ENCODE results near the gene NPPA.

Gene NPPA

DNA sequence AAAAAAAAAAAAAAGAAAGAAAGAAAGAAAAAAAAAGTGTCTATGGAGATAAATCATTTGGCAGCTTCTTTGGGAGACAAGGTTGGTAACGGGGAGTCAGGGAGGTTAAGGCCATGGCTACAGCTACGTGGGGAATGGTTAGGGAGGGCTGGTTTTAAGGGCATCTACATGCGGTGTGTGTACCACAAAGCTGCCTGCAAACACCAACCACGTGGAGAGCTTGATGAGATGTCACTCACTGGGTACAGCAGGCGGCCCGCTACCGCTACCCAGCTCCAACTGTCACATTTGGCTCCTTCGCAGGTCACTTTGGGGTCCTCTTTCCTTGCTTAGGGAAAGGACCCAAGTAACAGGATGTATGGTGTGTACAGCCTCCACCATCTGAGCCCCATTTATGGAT, 6.9 kb upstream of the NPPA start:
- TF ChIP-seq, protein P1, sequence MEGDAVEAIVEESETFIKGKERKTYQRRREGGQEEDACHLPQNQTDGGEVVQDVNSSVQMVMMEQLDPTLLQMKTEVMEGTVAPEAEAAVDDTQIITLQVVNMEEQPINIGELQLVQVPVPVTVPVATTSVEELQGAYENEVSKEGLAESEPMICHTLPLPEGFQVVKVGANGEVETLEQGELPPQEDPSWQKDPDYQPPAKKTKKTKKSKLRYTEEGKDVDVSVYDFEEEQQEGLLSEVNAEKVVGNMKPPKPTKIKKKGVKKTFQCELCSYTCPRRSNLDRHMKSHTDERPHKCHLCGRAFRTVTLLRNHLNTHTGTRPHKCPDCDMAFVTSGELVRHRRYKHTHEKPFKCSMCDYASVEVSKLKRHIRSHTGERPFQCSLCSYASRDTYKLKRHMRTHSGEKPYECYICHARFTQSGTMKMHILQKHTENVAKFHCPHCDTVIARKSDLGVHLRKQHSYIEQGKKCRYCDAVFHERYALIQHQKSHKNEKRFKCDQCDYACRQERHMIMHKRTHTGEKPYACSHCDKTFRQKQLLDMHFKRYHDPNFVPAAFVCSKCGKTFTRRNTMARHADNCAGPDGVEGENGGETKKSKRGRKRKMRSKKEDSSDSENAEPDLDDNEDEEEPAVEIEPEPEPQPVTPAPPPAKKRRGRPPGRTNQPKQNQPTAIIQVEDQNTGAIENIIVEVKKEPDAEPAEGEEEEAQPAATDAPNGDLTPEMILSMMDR (IDR thresholded peaks at IDR 0.05; ENCODE audit: extremely low read depth, missing control alignments), result no peak

DNA sequence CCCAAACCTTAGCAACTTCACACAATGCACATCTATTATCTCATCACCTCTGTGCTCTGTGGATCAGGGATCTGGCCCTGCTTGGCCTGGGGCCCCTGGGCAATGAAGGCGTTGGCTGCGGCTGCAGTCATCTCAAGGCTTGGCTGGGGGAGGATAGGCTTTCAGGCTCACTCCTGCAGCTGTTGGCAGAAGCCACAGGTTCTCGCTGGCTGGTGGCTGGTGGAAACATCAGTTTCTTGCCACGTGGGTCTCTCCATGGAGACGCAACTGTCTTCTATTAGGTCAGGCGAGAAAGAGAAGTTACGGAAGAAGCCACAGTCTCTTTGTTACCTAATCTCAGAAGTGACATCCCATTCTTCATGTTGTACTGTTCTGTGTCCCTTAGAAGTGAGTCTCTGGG, 3.6 kb upstream of the NPPA start:
- TF ChIP-seq, protein P1 (IDR thresholded peaks at IDR 0.05; ENCODE audit: extremely low read depth, missing control alignments), result no peak
- no peak for DNase-seq (ENCODE audit: low spot score)

More for the DNA sequence above, 6.9 kb upstream of the NPPA start:
- no peak for DNase-seq (ENCODE audit: low spot score)

DNA sequence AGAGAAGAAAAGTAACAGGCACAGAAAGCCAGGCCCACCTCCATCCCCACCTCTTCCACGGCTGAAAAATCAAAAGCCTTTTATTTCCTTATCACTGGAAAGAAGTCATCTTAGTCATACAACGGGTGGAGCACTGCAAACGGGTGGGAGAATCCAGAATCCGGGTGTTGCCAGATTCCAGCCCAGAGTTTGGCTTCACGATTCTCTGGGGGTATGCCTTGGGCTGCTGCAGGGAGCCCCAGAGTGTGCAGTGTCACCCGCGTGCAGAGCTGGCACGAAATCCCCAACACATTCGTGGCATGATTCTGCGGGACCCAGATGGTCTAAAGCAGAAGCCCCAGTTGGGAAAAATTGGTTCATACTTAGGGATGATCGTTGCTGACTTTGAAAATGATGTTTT, 2.6 kb upstream of the NPPA start:
- DNase-seq (ENCODE audit: low spot score), result no peak
- TF ChIP-seq, protein P1 (IDR thresholded peaks at IDR 0.05; ENCODE audit: extremely low read depth, missing control alignments), result no peak

DNA sequence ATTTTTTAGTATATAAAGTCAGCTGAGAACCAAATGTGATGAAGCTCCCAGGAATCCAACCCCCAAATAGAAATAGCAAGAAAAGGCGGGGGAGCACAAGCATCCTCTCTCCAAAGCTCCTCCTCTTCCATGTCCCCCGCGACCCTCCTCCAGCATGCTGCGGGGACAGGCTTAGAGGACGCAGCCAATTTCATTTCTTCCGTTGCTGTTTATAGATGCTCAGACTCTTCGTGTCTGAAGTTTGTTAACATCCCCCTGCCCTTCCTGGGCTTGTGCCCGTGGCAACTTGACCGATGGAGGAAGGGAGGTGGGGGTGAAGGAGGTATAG, 754 bp upstream of the NPPA start:
- no peak for DNase-seq (ENCODE audit: low spot score)
- TF ChIP-seq, protein P1 (IDR thresholded peaks at IDR 0.05; ENCODE audit: extremely low read depth, missing control alignments), result no peak

DNA sequence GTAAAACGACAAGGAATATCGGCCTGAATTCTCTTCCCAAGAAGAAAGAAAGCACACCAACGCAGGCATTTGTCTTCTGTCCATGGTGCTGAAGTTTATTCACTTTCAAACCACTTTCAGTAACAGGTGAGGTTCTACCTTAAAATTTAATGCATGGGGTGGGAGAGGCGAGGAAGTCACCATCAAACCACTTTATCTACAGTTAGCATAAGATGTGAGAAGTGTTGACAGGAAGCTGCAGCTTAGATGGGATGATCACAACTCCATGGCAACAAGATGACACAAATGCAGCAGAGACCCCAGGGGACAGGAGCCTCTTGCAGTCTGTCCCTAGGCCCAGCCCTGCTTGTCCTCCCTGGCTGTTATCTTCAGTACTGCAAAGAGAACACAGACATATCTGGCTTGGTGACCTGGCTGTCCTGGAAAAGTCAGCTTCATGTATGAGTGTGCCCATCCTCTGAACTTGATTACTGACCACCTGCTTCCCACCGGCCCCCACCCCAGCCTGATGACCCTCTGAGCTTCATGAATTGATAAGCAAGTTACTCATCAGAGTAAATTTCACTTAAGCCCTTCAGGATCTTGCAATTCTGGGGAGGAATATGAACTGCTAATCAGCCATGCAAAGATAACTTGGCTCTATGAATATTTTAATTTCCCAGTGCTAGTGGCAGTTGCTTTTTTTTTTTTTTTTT, 1.8 kb downstream of the NPPA start:
- TF ChIP-seq, protein P1 (IDR thresholded peaks at IDR 0.05; ENCODE audit: extremely low read depth, missing control alignments), result no peak
- peak; percentile 29 for DNase-seq (ENCODE audit: low spot score)

DNA sequence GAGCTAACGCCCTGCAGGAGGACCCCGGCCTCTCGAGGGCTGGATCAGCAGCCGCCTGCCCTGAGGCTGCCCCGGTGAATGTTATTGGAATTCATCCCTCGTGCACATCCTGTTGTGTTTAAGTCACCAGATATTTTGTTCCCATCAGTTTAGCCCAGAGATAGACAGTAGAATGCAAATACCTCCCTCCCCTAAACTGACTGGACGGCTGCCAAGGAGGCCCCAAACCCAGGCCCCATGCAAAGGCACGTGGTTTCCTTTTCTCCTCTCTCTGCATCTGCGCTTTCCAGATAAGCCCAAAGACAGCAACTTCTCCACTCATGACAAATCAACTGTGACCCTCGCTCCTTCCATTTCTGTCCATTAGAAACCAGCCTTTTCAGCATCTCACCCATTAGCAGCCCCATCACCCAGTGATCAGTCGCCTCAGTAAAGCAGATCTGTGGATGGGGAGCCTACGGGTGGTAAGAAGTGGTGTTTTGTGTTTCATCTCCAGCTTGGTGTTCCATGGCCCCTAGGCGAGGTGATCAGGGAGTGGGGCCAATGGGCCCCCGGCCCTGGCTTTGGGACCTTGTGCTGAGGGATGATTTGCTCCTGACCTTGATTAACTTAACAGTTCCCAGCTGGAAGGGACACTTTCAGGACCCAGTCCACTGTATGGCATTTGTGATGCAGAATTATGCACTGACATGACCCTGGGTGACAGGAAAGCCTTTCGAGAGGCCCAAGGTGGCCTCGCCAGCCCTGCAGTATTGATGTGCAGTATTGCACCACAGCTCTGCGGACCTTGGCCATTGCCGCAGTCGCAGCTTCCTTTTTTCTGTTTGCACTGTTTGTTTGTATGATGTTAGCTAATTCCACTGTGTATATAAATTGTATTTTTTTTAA, 5.2 kb downstream of the NPPA start:
- peak; percentile 49 for DNase-seq (ENCODE audit: low spot score)

More for the DNA sequence above, 5.2 kb downstream of the NPPA start:
- TF ChIP-seq, protein P1 (IDR thresholded peaks at IDR 0.05; ENCODE audit: extremely low read depth, missing control alignments), result no peak
